GM03348 (cell line): ENCODE measurements around the gene PFDN1.

Source experiments
- DNase-seq: peaks from one replicate; pipeline ENCODE4 v3.0.0; 2012; ENCODE audit warnings: low spot score

Gene PFDN1

DNA sequence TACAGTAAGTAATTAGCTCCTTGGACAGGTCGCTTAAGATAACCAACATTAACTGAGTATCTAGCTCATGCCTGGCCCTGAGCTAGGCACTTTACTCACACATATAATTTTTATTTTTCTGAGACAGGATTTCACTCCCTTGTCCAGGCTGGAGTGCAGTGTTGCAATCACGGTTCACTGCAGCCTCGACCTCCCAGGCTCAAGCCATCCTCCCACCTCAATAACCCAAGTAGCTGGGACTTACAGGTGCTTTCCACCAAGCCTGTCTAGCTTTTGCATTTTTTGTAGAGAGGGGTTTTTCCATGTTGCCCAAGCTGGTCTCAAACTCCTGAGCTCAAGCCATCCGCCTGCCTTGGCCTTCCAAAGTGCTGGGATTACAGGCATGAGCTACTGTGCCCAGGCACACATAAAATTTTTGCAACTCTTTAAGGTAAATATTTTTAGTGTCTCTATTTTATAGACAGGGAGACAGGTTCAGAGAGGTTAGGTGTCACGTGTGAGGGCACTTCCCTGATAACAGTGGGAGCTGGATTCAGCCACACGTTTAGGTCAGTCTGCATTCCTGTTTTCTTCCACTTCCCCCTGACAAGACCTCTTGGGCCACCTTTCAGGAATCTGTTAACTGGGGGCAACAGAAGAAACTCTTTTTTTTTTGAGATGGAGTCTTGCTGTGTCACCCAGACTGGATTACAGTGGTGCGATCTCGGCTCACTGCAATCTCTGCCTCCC lies 25.3 kb upstream of the PFDN1 start:
- DNase-seq = no peak

DNA sequence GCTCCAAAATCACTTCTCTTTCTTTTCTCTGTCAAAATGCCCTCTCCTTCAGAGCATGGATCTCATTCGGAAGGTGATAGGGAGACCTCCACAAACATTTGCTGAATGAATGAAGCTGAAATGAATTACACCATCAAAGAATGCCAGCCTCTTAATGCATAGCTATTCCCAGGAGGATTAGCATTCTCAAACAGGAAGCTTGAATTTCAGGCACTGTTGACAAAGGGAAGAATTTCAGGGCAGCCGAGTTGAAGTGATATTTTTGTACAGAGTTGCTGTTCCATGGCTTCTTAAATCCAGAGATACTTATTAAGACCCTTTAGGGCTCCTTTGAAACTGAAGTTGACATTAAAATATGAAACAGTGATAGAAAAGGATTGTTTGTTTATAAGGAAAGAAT lies 24.7 kb upstream of the PFDN1 start:
- DNase-seq = no peak

DNA sequence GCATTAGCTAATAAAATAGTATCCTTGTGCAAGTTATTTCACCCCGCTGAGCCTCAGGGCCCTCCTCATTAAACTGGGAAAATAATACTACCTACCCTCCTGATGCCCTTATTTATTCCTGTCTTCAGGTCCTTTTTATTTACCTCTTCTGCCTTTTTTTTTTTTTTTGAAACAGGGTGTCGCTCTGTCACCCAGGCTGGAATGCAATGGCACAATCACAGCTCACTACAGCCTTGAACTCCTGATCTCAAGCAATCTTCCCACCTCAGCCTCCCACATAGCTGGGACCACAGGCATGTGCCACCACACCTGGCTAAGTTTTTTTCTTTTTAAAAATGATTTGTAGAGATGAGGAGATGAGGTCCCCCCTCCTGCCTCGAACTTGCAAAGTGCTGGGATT lies 22.6 kb upstream of the PFDN1 start:
- no peak for DNase-seq

DNA sequence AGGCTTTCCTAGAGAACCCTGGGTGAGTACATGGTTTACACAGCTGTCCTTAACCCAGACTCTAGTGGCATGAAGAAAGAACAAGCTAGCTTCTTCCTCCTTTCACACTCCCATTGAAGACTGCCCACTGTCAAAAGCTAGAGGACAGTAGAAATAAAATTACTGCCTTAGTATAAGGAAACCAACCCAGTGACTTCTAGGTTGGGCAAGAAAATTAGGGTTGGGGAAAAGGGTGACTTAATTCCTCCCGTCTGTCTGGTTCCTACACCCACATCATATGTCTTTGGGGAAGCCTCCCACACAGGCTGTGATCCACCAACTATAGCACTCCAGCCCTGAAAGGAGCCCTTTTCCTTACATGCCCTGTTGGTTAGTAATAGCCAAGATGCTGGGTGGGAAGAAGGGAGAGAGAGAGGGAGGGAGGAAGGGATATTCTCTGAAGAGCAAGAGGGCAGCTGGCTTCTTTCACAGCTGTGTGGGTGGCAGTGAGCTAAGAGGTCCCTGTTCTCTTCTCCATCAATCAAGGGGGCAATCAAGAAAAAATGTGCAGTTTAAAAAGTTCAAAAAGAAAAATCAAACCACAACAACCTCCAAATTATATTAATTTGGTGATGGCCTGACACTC lies 21.8 kb upstream of the PFDN1 start:
- DNase-seq = peak; percentile 62

DNA sequence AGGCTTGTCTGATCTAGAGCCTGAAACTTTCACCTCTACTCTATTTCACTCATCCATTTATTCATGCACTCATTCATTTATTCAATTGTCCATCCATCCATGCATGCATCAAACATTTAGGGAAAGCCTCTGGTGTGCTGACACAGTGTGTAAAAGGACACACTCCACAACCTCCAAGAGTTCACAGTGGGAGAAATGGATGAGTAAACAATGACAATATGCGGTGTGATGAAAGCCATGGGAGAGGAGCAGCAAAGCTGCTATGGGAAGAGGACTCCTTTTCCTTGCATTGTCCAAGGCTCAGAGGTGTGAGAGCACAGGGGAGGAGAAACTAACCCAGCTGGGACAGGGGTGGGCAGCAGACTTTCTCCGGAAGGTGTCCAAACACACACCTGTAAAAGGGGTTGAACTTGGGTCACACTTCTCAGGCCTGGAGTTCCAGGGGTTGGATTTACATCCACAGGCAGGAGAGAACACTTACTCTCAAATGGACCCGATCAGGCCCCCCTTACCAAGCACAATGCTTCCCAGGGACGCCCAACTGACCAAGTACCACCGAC lies 21.2 kb upstream of the PFDN1 start:
- no peak for DNase-seq

DNA sequence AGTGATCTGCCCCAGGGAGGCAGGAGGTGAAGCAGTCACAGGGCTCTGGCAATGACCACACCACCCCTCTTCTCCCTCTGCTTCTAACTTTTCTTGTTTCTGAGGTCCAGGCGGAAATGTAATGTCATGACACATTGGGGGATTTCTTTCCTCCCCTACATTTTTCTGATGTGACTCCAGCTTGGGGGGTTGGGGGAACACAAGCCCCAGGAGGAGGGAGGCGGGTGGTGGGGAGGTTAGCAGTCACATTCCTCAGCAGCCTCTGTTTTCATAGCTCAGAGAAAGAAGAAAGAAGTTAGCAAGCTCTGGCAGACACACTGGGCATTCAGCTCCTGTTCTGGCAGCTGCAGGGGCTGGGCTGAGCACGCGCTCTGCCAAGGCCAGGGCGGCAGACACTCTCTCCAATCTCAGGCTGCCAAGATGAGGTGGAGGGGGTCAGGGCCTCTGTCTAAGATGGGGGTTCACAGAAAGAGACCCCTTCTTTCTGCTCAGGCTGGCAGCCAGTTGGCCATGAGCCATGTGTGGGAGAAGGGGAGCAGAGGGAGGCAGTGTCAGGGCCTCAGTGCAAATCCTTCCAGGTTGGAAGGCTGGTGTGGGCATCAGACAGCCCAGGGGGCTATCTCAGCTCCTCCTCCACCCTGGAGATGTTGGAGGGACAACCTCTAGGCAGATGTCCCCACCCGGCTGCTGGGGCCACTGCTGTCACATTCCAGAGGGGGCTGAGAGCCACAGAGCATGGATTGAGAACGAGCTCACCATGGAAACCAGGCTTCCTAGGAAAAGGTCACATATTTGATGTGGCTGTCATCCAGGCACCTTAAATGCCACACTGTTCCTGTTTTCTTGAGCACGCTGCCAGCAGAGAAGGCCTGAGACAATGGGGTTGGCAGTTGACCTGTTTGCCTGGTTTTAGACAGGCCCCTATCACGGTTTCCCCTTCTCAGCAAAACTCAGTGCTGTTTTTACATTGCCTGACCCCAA lies 20.1 kb upstream of the PFDN1 start:
- peak; percentile 90 for DNase-seq

DNA sequence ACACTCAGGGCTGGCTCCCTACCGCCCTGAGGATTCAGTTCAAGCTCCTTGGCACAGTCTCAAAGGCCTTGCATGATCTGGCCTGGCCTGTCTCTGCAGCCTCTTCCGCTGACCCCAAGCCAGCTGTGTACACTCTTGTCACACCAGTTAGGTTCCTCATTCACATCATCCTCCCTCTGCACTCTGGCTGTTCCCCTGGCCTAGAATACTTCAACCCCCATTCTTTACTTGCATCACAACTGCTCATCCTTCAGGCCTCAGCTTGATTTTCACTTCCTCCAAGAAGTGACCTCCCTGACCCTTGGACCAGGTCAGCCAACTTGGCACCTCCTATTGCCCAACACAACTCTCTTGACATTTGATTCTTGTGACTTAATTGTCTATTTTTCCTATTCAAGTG lies 18.9 kb upstream of the PFDN1 start:
- DNase-seq = no peak

DNA sequence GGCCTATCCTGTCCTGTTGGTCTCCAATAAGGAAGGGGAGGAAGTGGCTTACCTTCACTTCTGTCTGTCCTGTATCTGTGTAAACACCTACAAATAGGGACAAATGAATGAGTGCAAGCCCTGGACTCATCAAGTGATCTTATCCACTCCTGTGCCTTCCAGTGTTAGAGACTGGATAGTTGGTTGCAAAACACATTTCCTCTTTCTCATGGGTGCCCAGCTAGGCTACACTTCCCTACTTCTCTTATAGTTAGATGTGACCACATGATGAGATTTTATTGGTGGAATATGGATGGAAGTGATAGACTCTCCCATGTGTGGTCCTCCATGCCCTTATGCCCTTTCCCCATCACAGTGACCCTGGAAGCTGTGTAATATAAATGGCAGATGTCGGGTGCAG lies 16.9 kb upstream of the PFDN1 start:
- no peak for DNase-seq

DNA sequence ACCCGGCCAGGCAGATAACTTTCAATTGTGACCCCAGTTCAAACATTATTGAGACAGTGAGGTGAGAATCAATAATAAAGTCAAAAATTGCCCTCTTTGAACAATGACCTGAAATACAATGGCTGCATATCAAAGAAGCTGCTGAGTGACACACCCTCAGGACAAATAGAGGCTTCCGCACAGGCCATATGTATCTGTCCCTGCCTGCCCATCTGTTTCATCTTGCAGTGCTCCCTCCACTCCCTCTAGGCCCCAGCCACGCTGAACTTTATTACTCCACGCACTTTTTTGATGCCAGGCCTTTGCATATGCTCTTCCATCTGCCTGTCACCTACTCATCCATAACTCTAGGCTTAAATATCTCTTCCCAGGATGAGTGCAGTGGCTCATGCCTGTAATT lies 15.9 kb upstream of the PFDN1 start:
- no peak for DNase-seq

DNA sequence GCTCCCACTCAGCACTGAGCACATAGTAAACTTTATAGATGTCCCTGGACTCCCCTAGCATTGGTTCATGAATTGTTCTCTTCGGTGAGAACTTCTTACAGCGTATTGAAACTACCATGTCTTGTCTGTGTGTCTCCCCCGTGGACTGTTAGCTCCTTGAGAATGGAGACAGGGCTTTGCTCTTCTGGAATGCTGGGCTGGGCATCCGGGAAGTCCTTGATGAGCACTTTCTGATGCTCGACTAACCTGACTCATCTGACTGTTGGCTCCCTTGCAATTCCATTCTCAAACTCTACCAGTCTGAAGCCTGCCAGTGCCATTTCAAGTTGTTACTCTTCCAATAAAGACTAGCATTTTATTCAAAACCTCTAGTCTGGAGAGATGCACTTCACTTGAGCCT lies 15.0 kb upstream of the PFDN1 start:
- DNase-seq = peak; percentile 67

DNA sequence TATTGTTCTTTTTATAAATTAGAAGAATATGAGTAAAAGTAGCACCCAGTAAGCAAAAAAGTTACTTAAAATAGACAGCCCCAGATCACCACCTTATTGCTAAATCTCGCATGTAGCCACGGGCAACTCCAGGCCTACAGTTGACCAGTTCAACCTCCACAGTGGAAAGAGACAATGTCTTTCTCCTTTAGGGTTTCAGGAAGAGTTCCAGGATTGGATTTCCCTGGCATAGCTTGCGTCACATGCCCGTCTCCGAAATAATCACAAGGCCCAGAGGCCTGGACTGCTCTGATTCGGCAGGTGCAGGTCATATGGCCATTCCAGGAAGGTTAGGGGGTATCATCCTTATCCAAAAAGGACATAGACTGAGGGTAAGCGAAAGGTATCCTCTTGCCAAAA lies 9.9 kb upstream of the PFDN1 start:
- DNase-seq = no peak

DNA sequence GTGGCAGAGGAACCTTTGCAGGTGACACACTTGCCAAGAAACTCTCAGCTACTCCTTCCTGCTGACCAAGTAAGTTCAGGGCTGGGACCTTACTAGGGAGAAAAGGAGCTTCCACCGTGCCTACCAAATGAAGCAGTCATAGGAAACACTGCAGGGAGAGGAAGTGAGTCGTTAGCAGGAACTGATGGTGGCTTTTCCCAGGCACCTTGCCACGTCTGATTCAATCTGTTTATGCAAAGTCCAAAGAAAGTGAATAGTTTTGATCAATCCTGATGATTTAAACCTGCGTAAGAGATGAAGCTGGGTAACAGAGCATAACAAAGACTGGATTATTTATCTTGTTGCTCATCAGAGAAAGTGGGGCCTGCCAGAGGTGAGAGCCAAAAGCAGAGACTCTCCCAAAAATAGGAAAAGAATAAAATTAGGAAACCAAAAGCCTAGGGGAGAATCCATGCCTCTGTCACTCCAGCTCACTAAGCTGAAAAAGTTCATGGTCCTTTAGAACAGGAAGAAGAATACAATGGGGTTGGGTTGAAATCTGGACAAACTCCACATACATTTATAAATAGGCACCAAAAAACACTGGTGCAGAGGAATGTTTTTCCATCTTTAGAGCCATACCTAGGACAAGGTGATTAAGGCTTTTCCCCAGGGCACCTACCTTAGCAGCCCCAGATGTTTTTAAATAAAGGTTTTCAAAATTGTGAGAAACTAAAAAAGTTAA lies 9.3 kb upstream of the PFDN1 start:
- peak; percentile 61 for DNase-seq

DNA sequence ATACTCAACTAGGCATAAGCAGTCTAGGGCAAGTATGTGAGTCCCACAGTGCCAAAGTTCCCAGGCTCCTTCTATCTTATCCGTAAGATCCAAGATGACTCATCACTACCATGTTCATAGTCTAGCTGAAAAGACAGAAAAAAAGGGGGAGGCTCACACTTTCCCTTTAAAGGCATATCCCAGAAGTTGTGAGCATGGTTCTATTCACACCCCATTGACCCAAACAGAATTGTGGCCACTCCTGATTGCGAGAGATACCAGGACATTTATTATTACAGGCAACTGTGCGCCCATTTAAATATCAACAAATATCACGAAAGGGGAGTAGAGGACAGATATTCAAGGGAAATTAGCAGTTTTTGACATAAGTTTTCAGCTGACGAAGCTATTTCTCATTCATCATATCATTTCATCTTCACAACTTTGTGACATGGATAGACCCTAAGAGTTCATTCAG lies 8.1 kb upstream of the PFDN1 start:
- DNase-seq = peak; percentile 63

DNA sequence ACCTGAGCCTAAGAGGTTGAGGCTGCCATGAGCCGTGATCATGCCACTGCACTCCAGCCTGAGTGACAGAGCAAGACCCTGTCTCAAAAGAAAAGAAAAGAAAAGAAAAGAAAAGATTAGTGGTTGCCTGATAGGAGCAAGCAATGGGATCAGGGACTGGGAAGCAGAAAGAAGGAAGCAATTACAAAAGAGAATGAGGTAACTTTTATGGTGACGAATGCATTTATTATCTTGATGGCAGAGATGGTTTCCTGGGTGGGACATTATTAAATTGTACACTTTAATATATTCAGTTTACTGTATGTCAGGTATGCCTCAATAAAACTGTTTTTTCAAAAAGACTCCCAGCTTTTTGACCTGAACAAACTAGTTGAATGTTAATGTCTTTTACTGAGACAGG lies 7.5 kb upstream of the PFDN1 start:
- no peak for DNase-seq

DNA sequence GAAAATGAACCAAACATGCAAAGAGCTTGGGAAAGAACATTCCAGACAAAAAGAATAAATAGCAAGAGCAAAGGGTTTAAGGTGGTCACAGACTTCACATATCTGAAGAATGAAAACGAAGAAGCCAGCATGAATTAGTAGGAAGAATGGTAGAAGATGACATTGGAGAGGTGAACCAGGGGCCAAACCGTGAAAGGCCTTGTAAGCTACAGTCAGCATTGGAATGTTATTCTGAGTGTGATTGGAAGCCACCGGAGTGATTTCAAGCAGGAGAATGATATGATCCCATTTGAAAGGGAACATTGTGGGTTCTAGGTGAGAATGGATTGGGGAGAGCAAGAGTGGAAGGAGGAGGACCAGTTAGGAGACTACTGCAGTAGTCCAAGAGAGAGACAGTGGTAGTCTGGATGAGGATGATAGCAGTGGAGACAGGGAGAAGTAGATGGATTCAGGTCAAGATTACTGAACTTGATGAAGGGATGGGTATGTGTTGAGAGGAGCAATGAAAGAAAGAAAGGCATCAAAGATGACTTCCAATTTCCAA lies 6.9 kb upstream of the PFDN1 start:
- DNase-seq = no peak

DNA sequence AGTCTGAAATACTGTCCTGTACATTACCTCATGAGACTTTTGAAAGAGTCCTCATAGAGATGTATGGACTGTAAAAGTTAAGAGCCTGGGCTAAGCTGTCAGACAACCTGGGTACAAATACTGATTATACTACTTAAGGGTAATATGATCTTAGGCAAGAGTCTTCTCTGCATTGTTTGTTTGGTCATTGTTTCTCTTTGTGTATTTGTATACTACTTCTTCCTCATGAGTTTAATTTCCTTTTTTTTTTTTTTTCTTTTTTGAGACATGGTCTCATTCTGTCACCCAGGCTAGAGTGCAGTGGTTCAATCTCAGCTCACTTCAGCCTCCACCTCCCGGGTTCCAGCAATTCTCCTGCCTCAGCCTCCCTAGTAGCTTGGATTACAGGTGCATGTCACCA lies 2.6 kb upstream of the PFDN1 start:
- DNase-seq = no peak

DNA sequence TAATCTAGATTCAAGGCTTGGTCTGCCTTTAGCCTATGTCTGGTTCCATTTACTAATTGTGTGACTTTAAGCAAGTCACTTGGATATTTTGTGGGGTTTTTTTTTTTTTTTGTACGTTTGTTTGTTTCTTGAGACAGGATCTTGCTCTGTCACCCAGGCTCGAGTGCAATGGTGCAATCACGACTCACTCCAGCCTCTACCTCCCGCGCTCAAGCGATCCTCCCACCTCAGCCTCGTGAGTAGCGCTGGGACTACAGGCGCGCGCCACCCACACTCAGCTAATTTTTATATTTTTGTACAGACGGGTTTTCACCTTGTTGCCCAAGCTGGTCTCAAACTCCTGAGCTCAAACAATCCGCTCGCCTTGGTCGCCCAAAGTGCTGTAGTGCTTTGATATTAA lies 1.1 kb upstream of the PFDN1 start:
- no peak for DNase-seq

DNA sequence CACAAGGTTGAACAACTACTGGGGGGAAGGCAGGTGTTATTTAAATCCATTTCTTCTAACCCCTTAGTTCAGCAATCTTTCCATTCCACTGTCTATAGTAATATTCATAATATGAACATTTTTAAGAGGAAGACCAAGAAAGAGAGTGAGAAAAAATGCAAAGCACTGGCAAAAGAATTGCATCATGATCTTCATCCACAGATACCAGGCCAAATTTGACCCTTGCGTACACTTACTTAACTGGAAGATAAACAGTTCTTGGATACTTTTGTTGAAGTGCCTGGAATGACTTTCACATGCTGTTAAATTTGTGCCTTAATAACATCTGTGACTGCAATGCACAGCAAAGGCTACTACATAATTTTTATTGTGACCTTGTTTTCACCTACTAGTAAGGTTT lies 1.8 kb downstream of the PFDN1 start:
- DNase-seq = no peak

DNA sequence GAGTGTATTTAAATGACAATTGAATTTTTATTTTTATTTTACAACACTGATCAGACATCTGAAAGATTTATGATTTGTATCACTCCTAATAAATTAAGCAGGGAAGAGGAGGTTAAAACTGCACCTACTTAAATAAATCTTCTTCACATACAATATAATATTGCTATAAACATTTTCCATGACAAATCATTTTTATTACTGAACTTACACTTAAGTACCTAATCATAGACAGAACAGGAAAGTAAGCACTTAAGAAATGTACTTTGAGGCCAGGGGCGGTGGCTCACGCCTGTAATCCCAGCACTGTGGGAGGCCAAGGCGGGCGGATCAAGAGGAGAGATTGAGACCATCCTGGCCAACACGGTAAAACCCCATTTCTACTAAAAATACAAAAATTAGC lies 3.8 kb downstream of the PFDN1 start:
- DNase-seq = no peak

DNA sequence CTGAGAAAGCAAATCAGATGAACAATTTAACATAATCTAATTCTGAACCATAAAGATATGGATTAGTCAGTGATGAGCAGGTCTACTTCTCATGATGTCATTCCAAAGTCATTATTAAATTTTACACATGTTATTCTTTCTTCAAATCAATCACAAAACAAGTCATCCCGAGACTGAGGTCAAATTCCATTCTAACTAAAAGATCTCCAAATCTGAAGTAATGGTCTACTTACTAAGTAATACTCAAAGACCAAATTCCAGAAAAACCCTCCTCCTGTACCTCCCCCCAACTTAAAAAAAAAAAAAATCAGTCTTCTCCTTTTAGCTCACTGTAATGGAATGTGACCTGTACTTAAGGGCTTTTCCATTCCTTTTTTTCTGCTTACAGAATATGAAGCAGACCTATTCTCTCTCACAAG lies 4.7 kb downstream of the PFDN1 start:
- peak; percentile 43 for DNase-seq

DNA sequence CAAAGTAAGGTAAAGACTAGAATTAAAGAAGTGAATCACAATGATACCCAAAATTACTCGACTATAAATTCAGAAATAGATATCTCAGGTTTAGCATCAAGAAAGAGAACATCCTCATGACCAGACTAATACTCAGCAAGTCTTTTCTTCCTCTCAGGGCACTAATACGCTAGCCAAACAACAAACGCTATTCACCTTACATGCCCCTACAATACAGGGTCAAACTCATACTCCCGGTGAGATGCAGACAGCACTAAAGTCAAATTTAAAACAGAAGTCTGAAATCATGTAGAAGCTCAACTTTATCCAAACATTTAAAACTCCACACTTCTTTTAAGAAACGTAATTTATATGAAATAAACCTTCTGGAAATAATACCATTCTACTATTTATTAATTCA lies 5.6 kb downstream of the PFDN1 start:
- DNase-seq = no peak

DNA sequence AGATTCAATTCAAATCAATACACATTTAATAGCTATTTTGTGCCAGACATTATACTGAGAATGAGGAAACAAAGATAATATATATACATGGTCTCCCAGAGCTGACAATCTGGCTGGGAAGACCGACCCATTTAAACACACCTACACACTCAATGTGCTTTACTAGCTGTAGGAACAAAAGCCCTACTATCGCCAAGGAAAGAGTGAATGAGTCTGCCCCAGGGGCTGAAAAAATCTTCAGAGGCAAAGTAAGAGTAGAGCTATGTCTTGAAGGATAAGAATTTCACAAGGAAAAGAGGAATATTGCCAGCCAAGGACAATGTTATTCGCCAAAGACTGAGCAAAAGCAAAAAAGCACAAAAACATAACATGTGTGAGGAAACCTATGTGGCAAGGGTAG lies 6.6 kb downstream of the PFDN1 start:
- no peak for DNase-seq
